ENCODE results near the gene MIER2. TPM values are rescaled to one million over a fixed set of nuclear protein-coding genes. Genes with fewer than 3 reads are reported as not detected.

The MIER2 gene
- total RNA-seq, 1 donor from 2014 or later: 12.7 TPM

DNA sequence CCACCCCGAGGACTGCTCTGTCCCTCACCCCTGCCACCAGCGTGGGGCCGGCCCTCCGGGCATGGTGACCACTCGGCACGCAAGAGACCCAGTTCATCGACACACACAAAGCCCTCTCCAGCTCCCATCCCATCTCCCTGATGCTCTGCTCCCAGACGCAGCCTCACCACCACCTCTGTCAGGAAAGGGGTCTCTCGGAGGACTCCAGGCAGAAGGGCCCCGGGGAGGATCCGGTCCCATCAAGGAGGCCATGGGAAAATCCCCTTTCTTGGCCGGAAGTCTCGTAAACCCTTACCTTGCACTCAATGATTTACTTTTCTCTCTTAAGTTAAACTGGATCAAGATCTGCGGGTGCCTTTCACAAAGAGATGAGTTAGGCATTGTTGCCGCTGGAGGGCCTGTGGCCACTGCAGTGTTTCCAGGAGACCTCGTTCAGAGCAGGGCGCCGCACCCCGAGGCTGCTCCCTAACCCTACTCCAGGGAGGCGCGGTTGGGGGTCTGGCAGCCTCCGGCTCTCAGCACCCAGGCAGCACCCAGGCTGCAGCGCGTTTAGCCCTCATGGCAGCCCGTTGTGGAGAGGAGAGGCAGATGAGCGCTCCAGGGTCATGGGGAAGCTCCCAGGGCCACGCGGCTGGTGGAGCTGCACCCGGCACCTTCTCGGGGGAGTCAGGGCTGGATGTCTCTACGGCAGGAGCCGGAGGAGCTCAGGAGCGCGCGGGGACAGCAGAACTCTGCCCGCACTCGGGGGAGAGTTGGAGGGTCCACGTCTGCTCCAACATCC lies 33.4 kb upstream of the MIER2 start:
- no peak for DNase-seq (ENCODE audit: low read depth)
- TF ChIP-seq, protein P1, sequence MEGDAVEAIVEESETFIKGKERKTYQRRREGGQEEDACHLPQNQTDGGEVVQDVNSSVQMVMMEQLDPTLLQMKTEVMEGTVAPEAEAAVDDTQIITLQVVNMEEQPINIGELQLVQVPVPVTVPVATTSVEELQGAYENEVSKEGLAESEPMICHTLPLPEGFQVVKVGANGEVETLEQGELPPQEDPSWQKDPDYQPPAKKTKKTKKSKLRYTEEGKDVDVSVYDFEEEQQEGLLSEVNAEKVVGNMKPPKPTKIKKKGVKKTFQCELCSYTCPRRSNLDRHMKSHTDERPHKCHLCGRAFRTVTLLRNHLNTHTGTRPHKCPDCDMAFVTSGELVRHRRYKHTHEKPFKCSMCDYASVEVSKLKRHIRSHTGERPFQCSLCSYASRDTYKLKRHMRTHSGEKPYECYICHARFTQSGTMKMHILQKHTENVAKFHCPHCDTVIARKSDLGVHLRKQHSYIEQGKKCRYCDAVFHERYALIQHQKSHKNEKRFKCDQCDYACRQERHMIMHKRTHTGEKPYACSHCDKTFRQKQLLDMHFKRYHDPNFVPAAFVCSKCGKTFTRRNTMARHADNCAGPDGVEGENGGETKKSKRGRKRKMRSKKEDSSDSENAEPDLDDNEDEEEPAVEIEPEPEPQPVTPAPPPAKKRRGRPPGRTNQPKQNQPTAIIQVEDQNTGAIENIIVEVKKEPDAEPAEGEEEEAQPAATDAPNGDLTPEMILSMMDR (IDR thresholded peaks at IDR 0.05; ENCODE audit: insufficient read depth, low read length, poor library complexity, severe bottlenecking): no peak
- peaks cover 30% of the 10 kb centered on the region for H3K27me3 ChIP-seq (ENCODE audit: control insufficient read depth, insufficient read depth, low read length)
- no peak overlapping the region for H3K4me3 ChIP-seq (ENCODE audit: low read depth, low read length)
- H3K36me3 ChIP-seq (ENCODE audit: control insufficient read depth, insufficient read depth, low read length): no peaks in the 10 kb centered on the region

DNA sequence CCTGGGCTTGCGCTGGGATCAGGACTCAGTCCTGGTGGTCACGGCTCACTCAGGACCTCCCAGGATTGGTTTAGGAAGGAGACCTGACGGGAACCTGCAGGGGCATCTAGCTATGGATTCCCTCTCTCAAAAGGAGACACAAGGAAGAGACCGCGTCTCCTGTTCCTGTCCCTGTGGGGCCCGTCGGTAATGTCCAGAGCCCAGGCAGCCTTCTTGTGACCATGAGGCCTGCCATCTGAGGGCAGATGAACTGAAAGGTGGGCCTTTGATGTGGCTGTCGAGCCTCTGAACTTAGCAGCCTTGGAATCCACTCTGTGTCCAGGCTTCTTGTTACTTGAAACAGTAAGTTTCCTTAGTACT lies 31.5 kb upstream of the MIER2 start:
- Histone ChIP-seq H3K27me3 (ENCODE audit: control insufficient read depth, insufficient read depth, low read length) (peaks cover 46% of the 10 kb centered on the region), H3K4me3 (ENCODE audit: low read depth, low read length) (no peak overlapping the region), H3K36me3 (ENCODE audit: control insufficient read depth, insufficient read depth, low read length) (no peaks in the 10 kb centered on the region)
- TF ChIP-seq, protein P1 (IDR thresholded peaks at IDR 0.05; ENCODE audit: insufficient read depth, low read length, poor library complexity, severe bottlenecking): no peak
- no peak for DNase-seq (ENCODE audit: low read depth)

DNA sequence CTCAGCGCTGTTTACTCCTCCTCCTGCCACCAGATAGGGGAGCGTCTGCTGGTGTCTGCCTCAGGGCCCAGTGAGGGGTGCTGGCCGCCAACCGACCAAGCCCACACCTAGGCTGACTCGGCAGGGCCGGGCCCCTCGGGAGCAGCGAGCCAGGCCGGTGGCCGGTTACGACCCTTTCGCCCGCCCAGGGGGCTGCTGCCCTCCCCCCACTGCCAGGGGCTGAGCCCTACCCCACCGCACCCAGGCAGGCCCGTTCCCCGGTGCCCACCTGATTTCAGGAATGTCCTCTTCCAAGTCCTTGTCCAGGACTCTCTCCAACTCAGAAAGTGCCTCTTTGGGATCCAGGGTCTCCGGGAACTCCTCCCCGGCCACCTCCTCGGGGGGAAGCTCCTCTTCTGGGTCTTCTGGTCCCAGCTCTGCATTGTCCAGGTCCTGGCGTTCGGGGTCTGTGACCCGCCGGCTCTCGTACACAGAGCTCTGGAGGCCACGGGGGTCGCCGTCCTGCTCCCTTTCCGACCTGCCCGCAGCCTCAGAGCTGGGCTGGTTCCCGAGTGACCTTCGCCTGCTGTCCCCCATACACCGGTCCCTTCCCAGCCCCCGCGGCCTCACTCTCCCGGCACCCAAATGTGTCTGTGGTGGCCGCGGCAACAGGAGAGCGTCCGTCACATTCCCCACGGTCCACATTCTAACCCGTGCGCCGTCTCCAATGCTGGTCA lies 31.0 kb upstream of the MIER2 start:
- TF ChIP-seq, protein P1 (IDR thresholded peaks at IDR 0.05; ENCODE audit: insufficient read depth, low read length, poor library complexity, severe bottlenecking): no peak
- Histone ChIP-seq H3K4me3 (ENCODE audit: low read depth, low read length) (no peak overlapping the region), H3K36me3 (ENCODE audit: control insufficient read depth, insufficient read depth, low read length) (no peaks in the 10 kb centered on the region), H3K27me3 (ENCODE audit: control insufficient read depth, insufficient read depth, low read length) (peaks cover 51% of the 10 kb centered on the region)
- no peak for DNase-seq (ENCODE audit: low read depth)

DNA sequence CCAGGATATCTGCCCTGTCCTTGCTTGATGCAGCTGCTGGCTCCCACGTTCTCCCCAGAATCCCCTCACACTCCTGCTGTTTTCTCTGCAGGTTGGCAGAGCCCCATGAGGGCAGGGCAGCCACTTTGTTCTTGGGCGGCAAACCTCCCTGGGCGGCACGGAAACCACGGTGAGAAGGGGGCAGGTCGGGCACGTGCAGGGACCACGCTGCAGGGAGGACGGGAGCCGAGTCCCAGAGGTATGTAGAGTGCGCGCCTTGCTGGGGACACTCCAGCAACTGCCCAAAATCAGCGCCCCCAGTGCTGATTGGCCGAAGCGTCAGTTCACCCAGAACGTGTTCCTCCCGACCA lies 30.3 kb upstream of the MIER2 start:
- no peaks in the 10 kb centered on the region for H3K36me3 ChIP-seq (ENCODE audit: control insufficient read depth, insufficient read depth, low read length)
- TF ChIP-seq, protein P1 (IDR thresholded peaks at IDR 0.05; ENCODE audit: insufficient read depth, low read length, poor library complexity, severe bottlenecking): no peak
- peaks cover 51% of the 10 kb centered on the region for H3K27me3 ChIP-seq (ENCODE audit: control insufficient read depth, insufficient read depth, low read length)
- DNase-seq (ENCODE audit: low read depth): no peak
- H3K4me3 ChIP-seq (ENCODE audit: low read depth, low read length): no peak overlapping the region

DNA sequence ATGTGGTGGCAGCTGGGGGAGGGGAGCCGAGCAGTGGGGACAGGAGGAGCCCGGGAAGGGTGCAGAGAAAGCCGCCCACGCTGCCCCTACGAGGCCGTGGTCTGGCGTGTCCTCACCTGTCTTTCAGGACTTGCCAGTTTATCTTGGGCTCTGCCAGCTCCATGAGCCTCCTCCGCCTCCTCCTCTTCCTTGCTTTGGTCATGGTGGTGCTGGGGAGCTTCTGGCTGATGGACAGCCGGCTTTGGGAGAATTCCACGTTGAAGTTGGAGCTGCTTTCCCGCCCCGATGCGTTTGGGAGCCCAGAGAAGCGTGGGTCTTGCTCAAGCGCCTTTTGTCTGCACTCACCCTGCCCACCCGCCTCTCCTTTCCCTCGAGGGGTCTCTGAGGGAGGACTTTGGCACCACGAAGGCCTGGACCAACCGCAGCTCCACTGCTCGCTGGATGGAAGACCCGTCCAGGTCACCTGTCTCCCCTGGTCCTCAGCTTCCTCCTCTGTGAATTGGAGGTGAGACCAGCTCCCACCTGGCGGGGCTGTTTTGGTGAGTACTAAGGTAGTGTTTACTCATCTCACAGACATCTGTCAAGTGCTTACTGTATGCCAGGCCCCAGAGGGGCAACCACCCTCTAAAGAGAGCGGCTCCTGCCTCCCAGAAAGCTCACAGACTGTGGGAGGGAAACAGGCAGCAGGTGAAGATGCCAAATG lies 29.7 kb upstream of the MIER2 start:
- TF ChIP-seq, protein P1 (IDR thresholded peaks at IDR 0.05; ENCODE audit: insufficient read depth, low read length, poor library complexity, severe bottlenecking): no peak
- H3K4me3 ChIP-seq (ENCODE audit: low read depth, low read length): no peak overlapping the region
- peaks cover 52% of the 10 kb centered on the region for H3K27me3 ChIP-seq (ENCODE audit: control insufficient read depth, insufficient read depth, low read length)
- no peaks in the 10 kb centered on the region for H3K36me3 ChIP-seq (ENCODE audit: control insufficient read depth, insufficient read depth, low read length)
- DNase-seq (ENCODE audit: low read depth): no peak

Measured in kidney epithelial cell (primary cell).